Heart left ventricle (tissue), 13 donors: Measurements from ENCODE around the gene PRDX5.

Experiments used
- POLR2A ChIP-seq, 2 donors: fragments of 450-650 bp; IDR thresholded peaks; one replicate each; pipeline ENCODE4 v1.6.1; 2017; ENCODE audit warnings: antibody characterized with exemption in 2 of 2, mild to moderate bottlenecking in 2 of 2, moderate library complexity in 2 of 2
- TF ChIP-seq, protein P1 (sequence below), 12 donors: fragments of 200-600 bp; sonication (generic) in 4 of 12; IDR thresholded peaks; one replicate each; pipeline versions ENCODE4 v1.5.0 to v1.8.0; 2018 to 2022; ENCODE audit warnings: antibody characterized with exemption in 12 of 12, mild to moderate bottlenecking in 5 of 12
- donor health status: ischemic (EF 13 %, LVEDD 7.1; RV severe dilation, severe dysfunction).
- donor health status: DM: no; HTN: yes; CAD: no.
- donor health status: DM: no; HTN: no; CAD: no.
- donor health status: ischemic (EF 25% LVEDD 6.9; RV normal size, moderate dysfunction).
- donor health status: ischemic (EF 25% LVEDD 5.7; RV mildly dilated, moderate dysfunction).
- donor health status: ischemic (EF 35%, LVEDD 5.7; RV mildly dilated, moderate dysfunction).
- donor health status: nonischemic (EF 11% LVEDD 7.7; RV severe dilation, severe dysfunction).
- donor health status: DM: yes; HTN: yes; CAD: no.
- donor health status: PGD.
- donor health status: ischemic (EF 29% LVEDD 5.4; RV normal size, mild dysfunction).
- donor health status: nonischemic (EF 23%, LVEDD 6.1; RV moderate dilation, normal function).

- TF ChIP-seq, protein P1, sequence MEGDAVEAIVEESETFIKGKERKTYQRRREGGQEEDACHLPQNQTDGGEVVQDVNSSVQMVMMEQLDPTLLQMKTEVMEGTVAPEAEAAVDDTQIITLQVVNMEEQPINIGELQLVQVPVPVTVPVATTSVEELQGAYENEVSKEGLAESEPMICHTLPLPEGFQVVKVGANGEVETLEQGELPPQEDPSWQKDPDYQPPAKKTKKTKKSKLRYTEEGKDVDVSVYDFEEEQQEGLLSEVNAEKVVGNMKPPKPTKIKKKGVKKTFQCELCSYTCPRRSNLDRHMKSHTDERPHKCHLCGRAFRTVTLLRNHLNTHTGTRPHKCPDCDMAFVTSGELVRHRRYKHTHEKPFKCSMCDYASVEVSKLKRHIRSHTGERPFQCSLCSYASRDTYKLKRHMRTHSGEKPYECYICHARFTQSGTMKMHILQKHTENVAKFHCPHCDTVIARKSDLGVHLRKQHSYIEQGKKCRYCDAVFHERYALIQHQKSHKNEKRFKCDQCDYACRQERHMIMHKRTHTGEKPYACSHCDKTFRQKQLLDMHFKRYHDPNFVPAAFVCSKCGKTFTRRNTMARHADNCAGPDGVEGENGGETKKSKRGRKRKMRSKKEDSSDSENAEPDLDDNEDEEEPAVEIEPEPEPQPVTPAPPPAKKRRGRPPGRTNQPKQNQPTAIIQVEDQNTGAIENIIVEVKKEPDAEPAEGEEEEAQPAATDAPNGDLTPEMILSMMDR (IDR thresholded peaks at IDR 0.05) = no peak
- TF ChIP-seq POLR2A (IDR thresholded peaks at IDR 0.05) = no peak
These were observed 33.3 kb downstream of the PRDX5 start for GRCh38 chr11:64351136-64351631.
